GM18873 (cell line): Measurements from ENCODE around the gene PRR23B.
"Not testable (repeated sequence)": the region's sequence is repeated elsewhere in the genome, so short reads cannot be mapped to it uniquely, and the experiment has no call there.

Source experiments
- ATAC-seq: cut with Tn5 transposase; IDR thresholded peaks from one replicate; pipeline ENCODE4 v1.9.1; 2021; ENCODE audit warnings: mild to moderate bottlenecking, moderate library complexity, moderate number of reproducible peaks; ENCODE audit not compliant: unreplicated experiment, low FRiP score

PRR23B gene

DNA sequence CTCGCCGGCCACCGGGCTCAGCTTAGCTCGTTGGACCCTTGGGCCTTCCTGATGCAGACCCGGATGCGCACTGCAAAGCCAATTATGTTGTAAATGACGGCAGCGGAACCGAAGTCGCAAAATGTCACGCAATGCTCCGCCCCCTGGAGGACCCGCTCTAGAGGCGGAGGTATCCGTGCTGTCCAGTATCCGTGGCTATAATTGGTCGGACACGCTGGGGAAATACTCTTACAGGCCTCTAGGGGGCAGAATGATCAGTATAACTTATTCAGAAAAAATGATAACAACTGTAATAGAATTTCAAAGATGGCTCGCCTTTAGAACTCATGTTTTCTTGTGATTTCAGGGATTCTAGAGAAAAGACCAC, at the start of gene PRR23B:
TSS of gene PRR23B (minus strand) at position 59 of the 367 bp plus-strand sequence. CDS start 265 bp downstream, outside the sequence.
- ATAC-seq = no peak

DNA sequence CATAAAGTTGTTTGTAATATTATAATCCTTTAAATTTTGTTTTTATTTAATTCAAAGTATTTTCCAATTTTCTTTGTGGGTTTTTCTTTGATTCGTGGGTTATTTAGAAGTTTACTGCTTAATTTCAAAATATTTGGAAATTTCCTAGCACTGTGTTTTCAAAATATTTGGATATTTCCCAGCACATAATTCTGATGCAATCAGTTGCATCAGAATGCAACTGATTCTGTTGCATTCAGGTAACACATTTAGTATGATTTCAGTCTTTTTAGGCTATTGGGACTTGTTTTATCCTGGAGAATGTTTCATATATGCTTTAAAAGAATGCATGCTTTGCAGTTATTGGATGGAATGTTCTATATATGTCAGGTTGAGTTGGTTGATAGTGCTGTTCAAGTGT, 42.2 kb upstream of the PRR23B start:
- no peak for ATAC-seq

DNA sequence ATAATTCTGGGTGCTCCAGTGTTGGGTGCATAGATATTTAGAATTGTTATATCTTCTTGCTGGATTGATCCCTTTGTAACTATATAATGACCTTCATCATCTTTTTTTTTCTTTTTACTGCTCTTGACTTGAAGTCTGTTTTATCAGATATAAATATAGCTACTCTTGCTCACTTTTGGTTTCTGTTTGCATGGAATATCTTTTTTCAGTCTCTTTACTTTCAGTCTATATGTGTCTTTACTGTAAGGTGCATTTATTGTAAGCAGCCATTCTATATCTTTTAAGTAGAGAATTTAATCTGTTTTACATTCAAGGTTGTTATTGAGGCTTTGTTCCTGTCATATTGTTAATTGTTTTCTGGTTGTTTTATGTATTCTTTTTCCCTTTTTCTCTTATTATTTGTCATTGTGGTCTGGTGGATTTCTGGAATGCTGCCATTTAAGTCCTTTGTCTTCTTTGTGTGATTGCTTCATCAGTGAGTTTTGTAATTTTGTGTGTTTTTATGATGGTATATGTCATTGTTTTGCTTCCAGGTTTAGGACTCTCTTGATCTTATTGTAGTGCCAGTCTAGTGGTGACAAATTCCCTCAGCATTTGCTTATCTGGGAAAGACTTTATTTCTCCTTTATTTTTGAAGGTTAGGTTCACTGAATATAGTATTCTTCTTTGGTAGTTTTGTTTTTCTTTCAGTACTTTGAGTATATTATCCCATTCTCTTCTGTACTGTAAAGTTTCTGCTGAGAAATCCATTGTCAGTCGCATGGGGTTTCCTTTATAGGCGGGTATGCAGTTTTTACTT, 32.3 kb upstream of the PRR23B start:
- no peak for ATAC-seq

DNA sequence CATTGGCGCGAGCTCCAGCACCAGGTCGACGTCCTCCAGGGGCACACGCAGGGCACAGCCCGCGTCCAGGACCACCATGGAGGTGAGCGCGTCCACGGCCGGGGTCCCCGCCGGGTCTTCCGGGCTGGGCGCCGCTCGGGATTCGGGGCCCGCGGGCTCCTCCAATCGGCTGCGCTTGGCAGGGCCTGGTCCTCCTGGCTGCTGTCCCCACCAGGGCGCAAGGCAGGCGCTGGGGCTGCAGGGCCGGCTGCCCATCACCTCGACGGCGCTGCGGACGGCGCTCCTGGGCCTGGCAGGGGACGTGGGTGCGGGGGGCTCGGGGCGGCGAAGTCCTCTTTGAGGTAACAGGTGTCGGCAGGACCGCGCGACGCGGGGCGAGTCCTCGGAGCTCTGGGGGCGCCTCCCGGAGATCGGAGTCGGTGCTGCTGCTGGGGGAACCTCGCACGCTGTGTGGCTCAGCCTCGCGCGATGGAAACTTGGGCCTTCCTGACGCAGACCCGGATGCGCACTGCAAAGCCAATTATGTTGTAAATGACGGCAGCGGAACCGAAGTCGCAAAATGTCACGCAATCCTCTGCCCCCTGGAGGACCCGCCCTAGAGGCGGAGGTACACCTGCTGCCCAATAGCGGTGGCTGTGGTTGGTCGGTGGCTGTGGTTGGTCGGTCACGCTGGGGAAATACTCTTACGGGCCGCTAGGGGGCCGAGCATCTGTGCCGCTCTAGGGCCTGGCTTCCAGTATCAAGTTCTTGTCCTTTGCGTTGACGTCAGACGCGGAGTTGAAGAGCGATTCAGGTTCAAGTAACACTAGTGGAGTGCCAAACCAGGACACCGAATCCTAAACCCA, 23.9 kb upstream of the PRR23B start, which contains the start of gene PRR23C:
TSS of gene PRR23C (minus strand) at position 527 of the 845 bp plus-strand sequence. CDS start at position 255, 272 bp downstream.
- no peak for ATAC-seq

DNA sequence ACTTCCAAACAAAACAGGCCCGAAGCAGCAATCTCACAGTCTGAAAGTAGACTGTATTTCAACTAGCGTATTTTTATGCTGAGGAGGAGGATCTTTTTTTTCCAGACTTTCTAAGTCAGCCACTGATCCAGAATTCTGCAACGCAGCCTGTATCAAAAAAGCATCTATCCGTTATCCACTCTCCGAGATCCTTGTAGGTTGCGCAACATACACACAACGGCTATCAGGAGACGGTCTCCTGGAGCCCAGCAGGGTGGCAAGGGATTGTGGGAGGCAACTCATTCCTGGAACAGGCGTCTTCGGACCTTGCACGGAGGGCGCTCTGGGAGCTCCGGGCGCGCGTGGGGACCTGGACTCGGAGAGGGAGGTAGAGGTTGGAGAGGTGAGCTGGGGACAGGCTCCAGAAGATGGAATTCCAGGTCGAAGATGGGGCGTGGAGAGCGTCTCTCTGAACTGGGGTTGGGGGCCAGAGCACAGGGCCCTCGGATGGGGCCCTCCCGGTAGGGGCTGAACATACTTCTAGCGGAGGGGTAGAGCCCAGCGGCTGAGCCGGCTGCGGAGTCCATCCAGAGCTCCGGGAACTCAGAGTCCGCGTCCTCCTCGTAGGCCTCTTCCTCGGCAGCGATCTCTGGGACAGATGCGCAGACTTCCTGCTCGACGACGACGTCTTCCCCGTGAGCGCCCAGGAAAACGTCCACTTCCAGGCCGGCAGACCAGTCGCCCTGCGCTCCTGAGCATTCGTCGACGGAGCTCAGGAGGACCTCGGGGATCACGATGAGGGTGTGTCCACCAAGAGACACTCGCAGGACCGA, 23.0 kb upstream of the PRR23B start:
- no peak for ATAC-seq

DNA sequence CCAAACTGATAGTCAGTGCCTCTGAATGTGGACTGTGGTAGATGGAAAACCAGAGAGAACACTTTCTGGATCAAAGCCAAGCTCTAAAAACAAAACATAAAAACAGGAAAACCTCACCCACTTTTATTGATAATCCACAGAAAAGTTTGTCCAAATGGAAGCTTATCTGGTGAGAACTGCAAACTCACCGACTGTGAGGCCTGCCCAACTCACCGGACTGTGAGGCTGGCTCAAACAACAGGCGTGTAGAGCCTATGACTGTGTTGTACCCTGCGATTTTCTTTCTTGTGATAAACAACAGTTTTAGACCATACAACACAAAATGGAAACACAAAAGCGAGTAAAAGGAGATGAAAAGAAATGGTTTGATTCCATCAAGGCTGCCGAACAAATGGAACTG, 16.8 kb upstream of the PRR23B start:
- no peak for ATAC-seq

DNA sequence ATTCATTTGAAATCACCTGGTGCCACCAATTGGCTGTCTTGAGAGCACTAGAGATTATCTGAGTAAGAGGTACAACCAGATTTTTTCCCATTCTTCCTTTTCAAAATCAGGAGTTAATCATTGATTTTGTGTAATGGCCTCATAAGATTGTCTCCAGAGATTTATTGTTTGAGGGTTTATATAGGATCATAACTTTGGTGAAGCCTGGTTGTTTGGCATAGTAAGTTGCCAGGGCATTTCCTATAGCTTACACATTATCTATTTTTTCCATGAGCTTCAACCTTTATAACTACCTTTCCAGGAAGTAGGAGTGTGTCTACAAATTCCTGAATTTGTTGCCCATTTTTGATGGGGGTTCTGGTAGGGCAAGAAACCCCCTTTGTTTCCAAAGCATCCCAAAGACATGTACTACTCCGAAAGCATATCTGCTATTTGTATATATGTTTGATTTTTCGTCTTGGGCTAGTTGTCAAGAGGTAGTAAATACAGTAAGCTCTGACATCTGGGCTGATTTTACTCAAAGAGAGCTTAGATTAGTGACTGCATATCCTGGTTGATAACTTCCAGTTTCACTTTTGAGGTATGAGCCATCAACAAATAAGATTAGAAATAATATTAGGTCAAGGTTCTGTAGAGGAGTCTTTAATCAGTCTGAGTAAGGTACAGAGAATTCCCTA, 11.7 kb upstream of the PRR23B start:
- ATAC-seq = no peak

DNA sequence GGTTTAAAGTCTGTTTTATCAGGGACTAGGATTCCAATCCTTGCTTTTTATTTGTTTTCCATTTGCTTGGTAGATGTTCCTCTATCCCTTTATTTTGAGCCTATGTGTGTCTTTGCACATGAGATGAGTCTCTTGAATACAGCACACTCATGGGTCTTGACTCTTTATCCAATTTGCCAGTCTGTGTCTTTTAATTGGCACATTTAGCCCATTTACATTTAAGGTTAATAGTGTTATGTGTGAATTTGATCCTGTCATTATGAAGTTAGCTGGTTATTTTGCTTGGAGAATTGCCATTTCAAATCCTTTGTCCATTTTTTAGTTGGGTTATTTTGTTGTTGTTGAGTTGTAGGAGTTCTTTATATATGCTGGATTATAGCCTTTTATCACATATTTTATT, 9.8 kb upstream of the PRR23B start:
- not testable (repeated sequence) for ATAC-seq

DNA sequence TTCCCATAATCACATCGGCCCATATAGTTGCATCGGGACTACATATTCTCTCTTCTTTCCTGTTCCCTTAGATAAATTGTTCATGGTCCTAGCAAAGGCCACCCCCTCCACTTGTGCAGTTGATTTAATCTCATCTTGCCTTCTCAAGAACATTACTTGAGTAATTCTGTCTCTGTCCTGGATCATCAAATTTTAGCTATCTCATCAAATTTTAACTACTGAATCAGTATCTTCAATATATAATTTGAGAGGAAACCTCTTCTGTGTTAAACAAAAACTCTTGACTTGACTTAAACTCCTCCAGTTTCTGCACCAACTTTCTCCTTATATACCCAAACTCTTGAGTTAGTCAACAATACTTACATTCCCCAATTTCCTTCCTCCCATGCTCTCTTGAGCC, 4.2 kb upstream of the PRR23B start:
- ATAC-seq = no peak

DNA sequence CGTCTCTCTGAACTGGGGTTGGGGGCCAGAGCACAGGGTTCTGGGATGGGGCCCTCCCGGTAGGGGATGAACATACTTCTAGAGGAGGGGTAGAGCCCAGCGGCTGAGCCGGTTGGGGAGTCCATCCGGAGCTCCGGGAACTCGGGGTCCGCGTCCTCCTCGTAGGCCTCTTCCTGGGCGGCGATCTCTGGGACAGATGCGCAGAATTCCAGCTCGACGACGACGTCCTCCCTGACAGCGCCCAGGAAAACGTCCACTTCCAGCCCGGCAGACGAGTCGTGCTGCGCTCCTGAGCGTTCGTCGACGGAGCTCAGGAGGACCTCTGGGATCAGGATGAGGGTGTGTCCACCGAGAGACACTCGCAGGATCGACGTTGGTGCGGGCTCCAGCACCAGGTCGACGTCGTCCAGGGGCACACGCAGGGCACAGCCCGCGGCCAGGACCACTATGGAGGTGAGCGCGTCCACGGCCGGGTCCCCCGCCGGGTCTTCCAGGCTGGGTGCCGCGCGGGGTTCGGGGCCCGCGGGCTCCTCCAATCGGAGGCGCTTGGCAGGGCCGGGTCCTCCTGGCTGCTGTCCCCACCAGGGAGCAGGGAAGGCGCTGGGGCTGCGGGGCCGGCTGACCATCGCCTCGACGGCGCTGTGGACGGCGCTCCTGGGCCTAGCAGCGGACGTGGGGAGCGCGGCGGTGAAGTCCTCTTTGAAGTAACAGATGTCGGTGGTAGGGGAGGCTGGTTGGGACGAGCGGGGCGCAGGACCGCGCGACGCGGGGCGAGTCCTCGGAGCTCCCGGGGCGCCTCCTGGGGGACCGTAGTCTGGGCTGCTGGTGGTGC, 474 bp downstream of the PRR23B start:
- no peak for ATAC-seq

DNA sequence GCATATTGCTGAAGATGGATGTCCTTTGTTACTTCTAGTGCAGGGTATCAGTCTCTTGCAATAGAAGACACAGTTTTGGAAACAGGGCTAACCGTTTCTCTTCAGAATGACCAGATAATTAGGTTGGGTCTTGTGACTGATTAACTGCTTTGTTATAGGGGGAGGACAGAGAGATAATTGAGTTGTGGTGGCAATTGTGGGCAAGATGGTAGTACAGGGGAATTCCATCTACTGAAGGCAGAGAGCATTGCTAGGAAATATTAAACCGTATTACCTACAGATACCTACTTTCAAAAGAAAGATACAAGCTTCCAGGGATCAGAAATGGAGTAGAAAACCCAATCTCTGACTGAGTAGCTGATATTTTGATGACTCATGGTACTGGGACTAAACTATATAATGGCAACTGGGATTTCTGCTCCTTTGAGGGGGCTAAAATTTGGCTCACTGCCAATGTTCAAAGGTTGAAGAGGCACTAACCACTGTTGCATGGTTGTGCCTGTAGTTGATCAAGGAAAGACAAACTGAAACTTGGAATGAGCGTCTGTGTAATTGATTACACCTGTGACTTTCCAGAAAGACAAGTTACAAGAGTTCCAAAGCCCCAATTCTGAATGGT, 4.2 kb downstream of the PRR23B start:
- ATAC-seq = no peak

DNA sequence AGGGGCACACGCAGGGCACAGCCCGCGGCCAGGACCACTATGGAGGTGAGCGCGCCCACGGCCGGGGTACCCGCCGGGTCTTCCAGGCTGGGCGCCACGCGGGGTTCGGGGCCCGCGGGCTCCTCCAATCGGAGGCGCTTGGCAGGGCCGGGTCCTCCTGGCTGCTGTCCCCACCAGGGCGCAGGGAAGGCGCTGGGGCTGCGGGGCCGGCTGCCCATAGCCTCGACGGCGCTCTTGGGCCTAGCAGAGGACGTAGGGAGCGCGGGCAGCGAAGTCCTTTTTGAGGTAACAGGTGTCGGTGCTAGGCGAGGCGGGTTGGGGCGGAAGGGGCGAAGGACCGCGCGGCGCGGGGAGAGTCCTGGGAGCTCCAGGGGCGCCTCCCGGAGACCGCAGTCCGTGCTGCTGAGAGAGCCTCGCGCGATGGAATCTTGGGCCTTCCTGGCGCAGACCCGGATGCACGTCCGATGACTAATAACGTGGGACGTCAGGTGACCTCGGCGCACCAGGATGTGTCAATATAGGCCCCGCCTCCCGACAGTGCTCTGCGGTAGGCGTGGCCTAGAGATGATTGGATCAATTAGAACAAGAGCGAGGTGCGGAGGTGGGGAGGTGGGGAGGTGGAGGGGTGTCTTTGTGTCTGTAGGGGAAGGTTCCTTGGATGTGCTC, 14.5 kb downstream of the PRR23B start, which contains the start of gene PRR23A:
TSS of gene PRR23A (minus strand) at position 218 of the 666 bp plus-strand sequence. CDS start at position 218, 0 bp downstream.
- ATAC-seq = no peak

DNA sequence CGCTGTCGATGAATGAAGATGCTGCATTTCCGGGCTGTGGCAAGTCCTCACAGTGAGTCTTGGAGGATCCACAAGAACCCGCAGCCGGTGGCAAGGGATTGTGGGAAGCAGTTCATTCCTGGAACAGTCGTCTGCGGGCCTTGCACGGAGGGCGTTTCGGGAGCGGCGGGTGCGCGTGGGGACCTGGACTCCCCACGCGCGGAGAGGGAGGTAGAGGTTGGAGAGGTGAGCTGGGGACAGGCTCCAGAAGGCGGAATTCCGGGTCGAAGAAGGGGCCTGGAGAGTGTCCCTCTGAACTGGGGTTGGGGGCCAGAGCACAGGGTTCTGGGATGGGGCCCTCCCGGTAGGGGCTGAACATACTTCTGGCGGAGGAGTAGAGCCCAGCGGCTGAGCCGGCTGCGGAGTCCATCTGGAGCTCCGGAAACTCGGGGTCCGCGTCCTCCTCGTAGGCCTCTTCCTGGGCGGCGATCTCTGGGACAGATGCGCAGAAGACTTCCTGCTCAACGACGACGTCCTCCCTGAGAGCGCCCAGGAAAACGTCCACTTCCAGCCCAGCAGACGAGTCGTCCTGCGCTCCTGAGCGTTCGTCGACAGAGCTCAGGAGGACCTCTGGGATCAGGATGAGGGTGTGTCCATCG, 15.3 kb downstream of the PRR23B start:
- ATAC-seq = no peak

DNA sequence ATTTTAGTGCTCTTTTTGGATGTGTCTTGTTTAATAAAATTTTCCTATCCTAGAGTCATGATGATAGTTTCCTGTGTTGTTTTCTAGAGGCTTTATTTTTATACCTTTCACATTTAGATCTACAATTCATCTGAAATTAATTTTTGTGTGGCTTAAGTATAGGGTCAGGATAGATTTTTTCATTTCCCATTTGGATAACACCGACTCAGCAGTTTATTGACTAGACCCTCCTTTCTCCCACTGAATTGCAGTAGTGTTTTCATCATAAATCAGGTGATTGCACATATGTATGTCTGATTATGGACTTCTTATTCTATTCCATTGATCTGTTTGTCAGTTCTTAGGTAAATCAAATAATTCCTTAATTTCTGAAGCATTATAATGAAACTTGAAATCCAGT, 25.0 kb downstream of the PRR23B start:
- ATAC-seq = no peak

DNA sequence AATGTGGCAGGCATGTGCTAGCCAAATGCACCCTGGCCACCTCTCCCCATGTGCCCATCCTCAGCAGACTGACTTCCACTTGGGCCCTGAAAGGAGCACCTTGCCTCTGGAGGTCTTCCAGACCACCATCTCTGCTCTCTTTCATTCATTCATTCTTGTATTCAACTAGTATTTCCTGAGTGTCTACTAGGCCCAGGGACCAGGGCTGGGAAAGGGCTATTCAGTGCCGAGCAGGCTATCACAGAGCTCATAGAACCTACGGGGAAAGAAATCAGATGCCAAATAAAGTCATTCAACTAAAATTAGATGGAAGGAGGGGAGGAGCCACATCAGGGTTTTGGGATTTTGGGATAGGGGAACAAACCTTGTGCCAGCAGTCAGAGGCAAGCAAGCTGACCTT, 33.5 kb downstream of the PRR23B start:
- no peak for ATAC-seq

DNA sequence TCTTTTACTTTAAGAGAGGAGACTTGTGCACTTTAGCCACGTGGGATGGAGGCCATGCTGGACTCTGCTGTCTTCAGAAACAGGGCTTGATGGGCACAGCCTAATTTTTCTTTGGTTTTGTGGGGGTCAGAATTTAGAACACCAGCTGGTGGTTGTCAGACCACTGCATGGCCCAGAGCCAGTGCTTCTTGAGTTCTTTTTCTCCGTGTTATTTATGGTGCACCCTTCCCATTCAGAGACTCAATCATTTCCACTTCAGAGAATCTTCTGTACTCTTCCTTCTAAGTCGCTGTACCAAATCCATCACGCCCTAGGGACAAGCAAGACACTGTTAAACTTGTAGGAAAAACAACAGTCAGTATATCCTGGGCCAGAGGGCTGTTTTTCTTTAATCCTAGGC, 34.8 kb downstream of the PRR23B start:
- no peak for ATAC-seq

DNA sequence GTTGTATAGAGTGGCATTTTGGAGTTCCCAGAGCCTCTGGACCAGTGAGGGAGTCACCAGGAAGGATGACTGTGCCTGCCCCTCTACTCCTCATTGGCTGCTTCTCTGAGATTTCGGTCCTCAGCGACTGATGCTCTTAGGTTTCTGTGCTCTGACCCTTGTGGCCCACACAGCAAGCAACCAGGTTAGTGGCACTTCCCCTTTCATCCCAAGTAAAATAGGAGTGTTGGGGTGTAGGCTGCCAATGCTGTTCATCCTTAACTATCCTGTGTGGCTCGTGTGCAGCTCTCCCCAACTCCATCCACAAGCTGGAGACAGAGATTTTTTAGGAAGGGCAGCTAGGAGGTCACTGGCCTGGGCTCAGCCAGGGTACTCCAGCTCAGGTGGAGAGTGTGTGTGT, 35.9 kb downstream of the PRR23B start:
- no peak for ATAC-seq

DNA sequence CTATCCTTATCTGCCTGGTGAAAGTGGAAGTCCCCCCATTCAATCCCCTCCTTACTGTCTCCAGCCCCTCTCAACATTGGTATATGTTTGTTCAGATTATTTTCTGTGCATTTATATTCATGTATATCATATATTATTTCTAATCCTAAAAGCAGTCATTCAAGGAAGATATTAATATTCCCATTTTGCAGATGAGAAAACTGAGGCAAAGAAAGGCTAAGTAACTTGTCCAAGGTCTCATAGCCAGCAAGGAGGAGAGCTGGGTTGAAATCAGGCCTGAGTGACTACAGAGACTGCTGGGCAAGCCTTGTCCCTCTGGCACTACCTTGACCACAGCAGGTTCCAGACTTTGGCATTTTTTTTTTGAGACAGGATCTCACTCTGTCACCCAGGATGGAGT, 44.7 kb downstream of the PRR23B start:
- ATAC-seq = no peak
